Astrocyte (in vitro differentiated cells and primary cell): Measurements from ENCODE around the gene RNF150. TPM values are rescaled to one million over a fixed set of nuclear protein-coding genes. Genes with fewer than 3 reads are reported as not detected.

Experiments used
- DNase-seq: peaks from one replicate; pipeline ENCODE4 v3.0.0-alpha.2; 2010; ENCODE audit warnings: low read depth
- FAIRE-seq: peaks from 2 replicates; lab custom pipeline; 2011; peaks lifted over from hg19 to GRCh38; lab: Jason Lieb, UNC
- H2AFZ ChIP-seq: 2 replicates; pipeline ENCODE4 v1.6.0; 2012; ENCODE audit warnings: low read depth, low read length, inconsistent platforms
- H3K27ac ChIP-seq: 2 replicates; pipeline ENCODE4 v1.5.1; 2011; ENCODE audit warnings: low read depth, low read length, inconsistent platforms
- H3K27me3 ChIP-seq: 2 replicates; pipeline ENCODE4 v1.6.0; 2011; ENCODE audit warnings: low read length, inconsistent platforms; ENCODE audit not compliant: insufficient read depth
- H3K36me3 ChIP-seq: 2 replicates; pipeline ENCODE4 v1.5.1; 2011; ENCODE audit warnings: low read length, inconsistent platforms; ENCODE audit not compliant: insufficient read depth
- H3K4me1 ChIP-seq: 2 replicates; pipeline ENCODE4 v1.5.1; 2011; ENCODE audit warnings: low read length, inconsistent platforms; ENCODE audit not compliant: insufficient read depth
- H3K4me2 ChIP-seq: 2 replicates; pipeline ENCODE4 v1.6.0; 2012; ENCODE audit warnings: low read length, inconsistent platforms
- H3K4me3 ChIP-seq: 2 replicates; pipeline ENCODE4 v1.5.1; 2011; ENCODE audit warnings: low read depth, mild to moderate bottlenecking, low read length, inconsistent platforms; ENCODE audit not compliant: insufficient read depth
- H3K79me2 ChIP-seq: 2 replicates; pipeline ENCODE4 v1.6.0; 2012; ENCODE audit warnings: mild to moderate bottlenecking, low read length, inconsistent platforms; ENCODE audit not compliant: insufficient read depth
- H3K9ac ChIP-seq: 2 replicates; pipeline ENCODE4 v1.6.0; 2012; ENCODE audit warnings: mild to moderate bottlenecking, low read length, inconsistent platforms
- H3K9me3 ChIP-seq: 2 replicates; pipeline ENCODE4 v1.5.1; 2012; ENCODE audit warnings: low read depth, mild to moderate bottlenecking, low read length, inconsistent platforms; ENCODE audit not compliant: insufficient read depth
- H4K20me1 ChIP-seq: 2 replicates; pipeline ENCODE4 v1.6.0; 2012; ENCODE audit warnings: low read length, inconsistent platforms; ENCODE audit not compliant: insufficient read depth
- H3K27ac Mint-ChIP-seq: one replicate; pipeline ENCODE4 v1.8.0; 2021; ENCODE audit warnings: mild to moderate bottlenecking, mixed read lengths; ENCODE audit not compliant: unreplicated experiment
- H3K27me3 Mint-ChIP-seq: one replicate; pipeline ENCODE4 v1.8.0; 2021; ENCODE audit warnings: low read depth, mixed read lengths; ENCODE audit not compliant: unreplicated experiment
- H3K36me3 Mint-ChIP-seq: one replicate; pipeline ENCODE4 v1.8.0; 2021; ENCODE audit warnings: low read depth, mixed read lengths; ENCODE audit not compliant: unreplicated experiment
- H3K4me1 Mint-ChIP-seq: one replicate; pipeline ENCODE4 v1.8.0; 2021; ENCODE audit warnings: low read depth, mixed read lengths; ENCODE audit not compliant: unreplicated experiment
- H3K4me3 Mint-ChIP-seq: one replicate; pipeline ENCODE4 v1.8.0; 2021; ENCODE audit warnings: mild to moderate bottlenecking, moderate library complexity, mixed read lengths; ENCODE audit not compliant: unreplicated experiment
- H3K9me3 Mint-ChIP-seq: one replicate; pipeline ENCODE4 v1.8.0; 2021; ENCODE audit warnings: mild to moderate bottlenecking, mixed read lengths; ENCODE audit not compliant: unreplicated experiment
- CTCF ChIP-seq: IDR thresholded peaks from 2 replicates; pipeline ENCODE4 v1.5.1; 2011; ENCODE audit warnings: low read depth, mild to moderate bottlenecking, inconsistent platforms, low read length, moderate library complexity; ENCODE audit not compliant: insufficient read depth
- EZH2 ChIP-seq: IDR thresholded peaks from 2 replicates; pipeline ENCODE4 v1.6.1; 2012; ENCODE audit warnings: mild to moderate bottlenecking, low read length, inconsistent platforms; ENCODE audit not compliant: insufficient read depth
- total RNA-seq: library from RNA; stranded (reverse); gene quantifications from 2 replicates; pipeline ENCODE4 v1.2.1, GENCODE V29; 2021

The RNF150 gene
- total RNA-seq, 1 donor from 2014 or later, result 5.2 TPM

DNA sequence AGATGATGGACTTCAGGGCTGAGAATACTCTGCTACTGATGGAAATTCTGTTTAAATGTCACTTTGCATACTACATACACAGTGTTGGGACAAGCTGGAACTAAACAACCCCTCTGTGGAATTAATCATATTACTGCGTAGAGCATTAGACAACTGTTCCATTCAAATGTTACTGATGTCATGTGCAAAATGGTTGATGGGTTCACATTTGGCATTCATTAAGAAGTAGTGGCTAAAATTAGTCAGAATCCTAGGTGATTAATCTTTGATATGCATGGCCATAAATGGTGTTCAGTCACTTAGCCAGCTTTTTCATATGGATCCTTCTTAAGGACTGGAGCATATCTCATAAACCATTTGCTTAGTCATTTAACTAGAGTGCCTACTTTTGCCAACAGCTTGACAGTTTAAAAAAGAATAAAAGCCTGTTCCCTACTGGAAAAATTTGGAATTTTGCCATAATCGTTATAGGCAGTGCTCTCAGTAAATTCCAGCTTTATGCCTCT, 105.2 kb downstream of the RNF150 start:
- Histone ChIP-seq H3K9ac (no peak overlapping the region), H4K20me1 (no peaks in the 10 kb centered on the region), H3K4me2 (peak overlapping the region; percentile 32), H3K9me3 (no peaks in the 10 kb centered on the region), H3K4me1 (peaks cover 14% of the 10 kb centered on the region), H3K79me2 (no peaks in the 10 kb centered on the region), H3K4me3 (no peak overlapping the region), H3K27me3 (no peaks in the 10 kb centered on the region), H3K27ac (peak overlapping the region; percentile 44), H3K36me3 (no peaks in the 10 kb centered on the region), H2AFZ (no peak overlapping the region)
- Mint-ChIP-seq H3K4me3 (no peak overlapping the region), H3K36me3 (peaks cover 3% of the 10 kb centered on the region), H3K9me3 (no peaks in the 10 kb centered on the region), H3K27me3 (no peaks in the 10 kb centered on the region), H3K4me1 (peaks cover 2% of the 10 kb centered on the region), H3K27ac (no peak overlapping the region)
- FAIRE-seq (peak; percentile 94), DNase-seq (peak; percentile 99)
- TF ChIP-seq CTCF (no peak), EZH2 (no peak)

DNA sequence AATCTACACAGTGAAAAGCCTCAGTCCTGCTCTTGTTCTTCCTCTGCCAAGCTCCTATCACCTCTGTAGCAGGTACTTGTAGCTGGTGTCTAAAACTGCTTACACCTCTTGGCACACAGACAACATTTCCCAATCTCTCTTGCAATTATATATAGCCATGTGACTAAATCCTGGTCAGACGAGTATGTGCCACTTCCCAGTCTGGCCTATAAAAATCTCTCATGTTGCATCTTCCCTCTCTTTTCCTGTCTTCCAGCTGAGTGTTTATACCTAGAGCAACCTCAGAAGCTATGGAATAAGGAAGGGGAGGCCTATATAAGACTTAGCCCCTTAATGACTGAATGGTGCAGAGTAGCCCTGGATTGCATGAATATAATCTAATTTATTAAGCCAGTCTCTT, 105.8 kb downstream of the RNF150 start:
- Mint-ChIP-seq H3K9me3 (no peaks in the 10 kb centered on the region), H3K36me3 (no peaks in the 10 kb centered on the region), H3K27ac (no peak overlapping the region), H3K4me1 (peaks cover 2% of the 10 kb centered on the region), H3K27me3 (no peaks in the 10 kb centered on the region), H3K4me3 (no peak overlapping the region)
- Histone ChIP-seq H4K20me1 (no peaks in the 10 kb centered on the region), H3K4me1 (peaks cover 14% of the 10 kb centered on the region), H3K4me3 (no peak overlapping the region), H3K9me3 (no peaks in the 10 kb centered on the region), H3K36me3 (no peaks in the 10 kb centered on the region), H3K27ac (no peak overlapping the region), H3K79me2 (no peaks in the 10 kb centered on the region), H3K4me2 (peak overlapping the region; percentile 32), H3K9ac (no peak overlapping the region), H2AFZ (no peak overlapping the region), H3K27me3 (no peaks in the 10 kb centered on the region)
- peak; percentile 47 for DNase-seq
- TF ChIP-seq CTCF (no peak), EZH2 (no peak)
- FAIRE-seq, result no peak

DNA sequence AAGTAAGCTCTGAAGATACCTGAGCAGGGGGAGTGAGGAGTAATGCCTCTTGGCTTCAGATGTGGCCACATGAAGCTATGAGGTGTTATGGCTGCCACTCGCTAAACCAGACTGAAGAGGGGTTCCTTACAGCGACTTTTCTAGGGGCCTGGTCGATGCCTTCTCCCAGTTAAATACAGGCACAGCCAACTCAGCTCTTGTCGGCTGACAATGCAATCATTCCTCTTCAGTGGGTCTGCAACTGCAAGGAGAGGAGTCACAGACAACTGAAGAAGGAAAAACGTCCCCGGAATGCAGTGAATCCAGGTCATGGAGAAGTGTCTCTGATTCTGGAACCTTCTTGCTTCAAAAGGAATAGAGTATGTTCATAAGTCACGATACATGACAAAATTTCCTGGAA, 106.4 kb downstream of the RNF150 start:
- no peak overlapping the region for H3K4me3 ChIP-seq
- no peaks in the 10 kb centered on the region for H3K36me3 ChIP-seq
- no peaks in the 10 kb centered on the region for H3K79me2 ChIP-seq

More for the DNA sequence above, 106.4 kb downstream of the RNF150 start:
- H3K4me2 ChIP-seq, result no peak overlapping the region
- Mint-ChIP-seq H3K4me3 (no peak overlapping the region), H3K4me1 (peaks cover 2% of the 10 kb centered on the region), H3K36me3 (no peaks in the 10 kb centered on the region), H3K9me3 (no peaks in the 10 kb centered on the region), H3K27me3 (no peaks in the 10 kb centered on the region), H3K27ac (no peak overlapping the region)
- no peak overlapping the region for H2AFZ ChIP-seq
- H4K20me1 ChIP-seq, result no peaks in the 10 kb centered on the region
- DNase-seq (no peak), FAIRE-seq (no peak)
- H3K27ac ChIP-seq, result no peak overlapping the region
- TF ChIP-seq EZH2, result no peak
- no peak for TF ChIP-seq CTCF
- H3K27me3 ChIP-seq, result no peaks in the 10 kb centered on the region
- H3K9me3 ChIP-seq, result no peaks in the 10 kb centered on the region
- H3K9ac ChIP-seq, result no peak overlapping the region
- peaks cover 14% of the 10 kb centered on the region for H3K4me1 ChIP-seq
